B cell (primary cell): ENCODE results near the gene AK9. TPM values are rescaled to one million over a fixed set of nuclear protein-coding genes. Genes with fewer than 3 reads are reported as not detected.

Experiments
- ATAC-seq: fragments of 200-7000 bp; cut with Tn5 transposase; one replicate; pipeline ENCODE4 v1.10.0; 2021; ENCODE audit warnings: low read depth, mild to moderate bottlenecking, moderate number of reproducible peaks, moderate library complexity
- CTCF ChIA-PET: fragments of 350-600 bp; sonication (Branson Sonifier 250); formaldehyde crosslinking; loops from one replicate; lab custom pipeline; 2021; ENCODE audit warnings: antibody characterized with exemption, inconsistent platforms; lab: Charles Lee
- POLR2A ChIA-PET: fragments of 350-600 bp; sonication (Branson Sonifier 250); formaldehyde crosslinking; loops from one replicate; lab custom pipeline; 2021; ENCODE audit warnings: antibody characterized with exemption; lab: Charles Lee
- DNase-seq: peaks from one replicate; pipeline ENCODE4 v3.0.0; 2013
- H2AFZ ChIP-seq: 2 replicates; pipeline ENCODE4 v1.6.1; 2012; ENCODE audit warnings: mild to moderate bottlenecking, low read depth, low read length; ENCODE audit not compliant: insufficient read depth, poor library complexity, severe bottlenecking
- H3K27ac ChIP-seq, 2 donors: 1 replicate in 1 of 2; 2 replicates in 1 of 2; pipeline ENCODE4 v1.5.1; 2012 to 2013; ENCODE audit warnings: low read length in 2 of 2, mild to moderate bottlenecking in 2 of 2, moderate library complexity in 1 of 2
- H3K27me3 ChIP-seq, 4 experiments: fragments of 200-600 bp in 1 of 4; sonication (generic) in 1 of 4; replicated peaks in 1 of 4; 1 replicate in 2 of 4; 2 replicates in 2 of 4; pipeline versions ENCODE4 v1.6.1 to v1.7.0; 2013 to 2016; ENCODE audit warnings: low read length in 3 of 4, mild to moderate bottlenecking in 2 of 4, mixed read lengths in 1 of 4, moderate library complexity in 1 of 4; ENCODE audit not compliant: insufficient read depth in 4 of 4, control insufficient read depth in 3 of 4; ENCODE audit errors: control extremely low read depth in 1 of 4
- H3K36me3 ChIP-seq, 2 experiments: replicated peaks in 1 of 2; 1 replicate in 1 of 2; 2 replicates in 1 of 2; pipeline versions ENCODE4 v1.6.1 to v1.7.1; 2013; ENCODE audit warnings: low read length in 1 of 2; ENCODE audit not compliant: insufficient read depth in 2 of 2, control insufficient read depth in 1 of 2; ENCODE audit errors: control extremely low read depth in 1 of 2, extremely low read depth in 1 of 2
- H3K4me1 ChIP-seq, 2 donors: fragments of 200-600 bp in 1 of 2; sonication (generic) in 1 of 2; 1 replicate in 1 of 2; 2 replicates in 1 of 2; pipeline versions ENCODE4 v1.5.1 to v1.6.1; 2013 to 2017; ENCODE audit warnings: low read length in 2 of 2; ENCODE audit not compliant: control insufficient read depth in 2 of 2, insufficient read depth in 2 of 2
- H3K4me2 ChIP-seq: replicated peaks from 2 replicates; pipeline ENCODE3; 2012; ENCODE audit warnings: mild to moderate bottlenecking, low read depth, low read length; ENCODE audit not compliant: poor library complexity, severe bottlenecking
- H3K4me3 ChIP-seq, 5 experiments: fragments of 200-600 bp in 1 of 5; sonication (generic) in 1 of 5; 1 replicate in 3 of 5; 2 replicates in 2 of 5; pipeline versions ENCODE4 v1.5.1 to v1.7.0; 2011 to 2016; ENCODE audit warnings: low read length in 4 of 5, mild to moderate bottlenecking in 4 of 5, low read depth in 2 of 5, control low read depth in 1 of 5, moderate library complexity in 1 of 5; ENCODE audit not compliant: insufficient read depth in 1 of 5; ENCODE audit errors: control extremely low read depth in 1 of 5, extremely low read depth in 1 of 5
- H3K79me2 ChIP-seq: fragments of 200-600 bp; sonication (generic); one replicate; pipeline ENCODE4 v1.6.0; 2016; ENCODE audit warnings: low read length; ENCODE audit not compliant: control insufficient read depth, insufficient read depth
- H3K9ac ChIP-seq: fragments of 200-600 bp; sonication (generic); 2 replicates; pipeline ENCODE4 v1.6.1; 2017; ENCODE audit warnings: mild to moderate bottlenecking, low read length, moderate library complexity
- H3K9me3 ChIP-seq, 3 donors: one replicate each; pipeline versions ENCODE4 v1.6.1 to v1.7.1; 2013; ENCODE audit warnings: low read length in 2 of 3; ENCODE audit not compliant: control insufficient read depth in 2 of 3, insufficient read depth in 1 of 3; ENCODE audit errors: control extremely low read depth in 1 of 3
- H4K20me1 ChIP-seq: 2 replicates; pipeline ENCODE4 v1.6.0; 2012; ENCODE audit warnings: mild to moderate bottlenecking, low read length; ENCODE audit not compliant: insufficient read depth, control insufficient read depth, poor library complexity, severe bottlenecking
- H3K27ac Mint-ChIP-seq: one replicate; pipeline ENCODE4 v1.8.0; 2021; ENCODE audit warnings: mixed read lengths
- H3K27me3 Mint-ChIP-seq: one replicate; pipeline ENCODE4 v1.8.0; 2021; ENCODE audit warnings: mixed read lengths
- H3K4me1 Mint-ChIP-seq: one replicate; pipeline ENCODE4 v1.8.0; 2021; ENCODE audit warnings: mixed read lengths
- H3K4me3 Mint-ChIP-seq: one replicate; pipeline ENCODE4 v1.8.0; 2021; ENCODE audit warnings: mixed read lengths
- H3K9me3 Mint-ChIP-seq: one replicate; pipeline ENCODE4 v1.8.0; 2022; ENCODE audit warnings: mixed read lengths; ENCODE audit not compliant: insufficient read depth
- CTCF ChIP-seq: fragments of 200-600 bp; IDR thresholded peaks from one replicate; pipeline ENCODE4 v1.8.0; 2022; ENCODE audit warnings: antibody characterized with exemption, mild to moderate bottlenecking
- EZH2 ChIP-seq: IDR thresholded peaks from 2 replicates; pipeline ENCODE4 v1.6.1; 2012; ENCODE audit warnings: borderline replicate concordance, low read depth, mild to moderate bottlenecking, moderate library complexity, low read length; ENCODE audit not compliant: insufficient read depth, poor library complexity, severe bottlenecking
- WGBS: methylation state at CpG from one replicate; pipeline ENCODE4 v1.1.5; 2013; ENCODE audit warnings: missing lambda C conversion rate; ENCODE audit not compliant: insufficient coverage; 5-methylcytosine and 5-hydroxymethylcytosine counted together
- intact Hi-C: fragments of 100-400 bp; cut with micrococcal nuclease; formaldehyde crosslinking; loops from one replicate; pipeline ENCODE4 v1.10.0; 2022
- polyA plus RNA-seq: library from polyadenylated mRNA; depleted of rRNA; stranded (reverse); fragments of >200 nt; gene quantifications from 2 replicates; pipeline ENCODE4 v1.2.3, GENCODE V29; 2012
- total RNA-seq, 2 donors: library from RNA; stranded (reverse); fragments of 120-200 nt in 1 of 2; gene quantifications; 1 replicate in 1 of 2; 2 replicates in 1 of 2; pipeline versions ENCODE4 v1.2.3 to v1.2.4, GENCODE V29; 2013 to 2022

Gene AK9
- total and polyA plus RNA-seq, 2 donors (not counting 1 experiment from before 2014, with no cell fraction given) = 6.4 to 26.5 TPM

- intact Hi-C loops = no loop called here
- H2AFZ ChIP-seq = no peak overlapping the region
- Mint-ChIP-seq H3K27ac (peak overlapping the region; percentile 7), H3K4me1 (peaks cover 46% of the 10 kb centered on the region), H3K9me3 (no peaks in the 10 kb centered on the region), H3K4me3 (no peak overlapping the region), H3K27me3 (no peaks in the 10 kb centered on the region)
- H3K4me2 ChIP-seq = no peak overlapping the region
- 94% methylated on average over 7 of the region's 7 CpGs for WGBS
- no peaks in the 10 kb centered on the region for H3K27me3 ChIP-seq
- ChIA-PET POLR2A (interaction anchor here (1.5 kb wide), 1 partner anchor 10 kb away, joined by 5 read pairs; the partner anchor contains the start of gene MICAL1), CTCF (no interaction called here)
- H3K9ac ChIP-seq = no peak overlapping the region
- no peak for TF ChIP-seq EZH2
- TF ChIP-seq CTCF = no peak
- H3K79me2 ChIP-seq = peaks cover 63% of the 10 kb centered on the region
- peaks cover 0 to 5% of the 10 kb centered on the region in 2 donors for H3K4me1 ChIP-seq
- H3K36me3 ChIP-seq = peaks cover 0 to 87% of the 10 kb centered on the region in 2 experiments
- H3K27ac ChIP-seq = no peak overlapping the region
- DNase-seq (no peak), ATAC-seq (no peak)
- peaks cover 34% of the 10 kb centered on the region for H4K20me1 ChIP-seq
- H3K4me3 ChIP-seq = no peak overlapping the region
- H3K9me3 ChIP-seq = peaks cover 0 to 2% (median 0%) of the 10 kb centered on the region in 3 donors
These were observed 225.2 kb downstream of the AK9 start for GRCh38 chr6:109465772-109466171.

GRCh38 chr6:109461733-109462526 is 229.1 kb downstream of the AK9 start:
- peaks cover 32 to 41% of the 10 kb centered on the region in 2 donors for H3K4me1 ChIP-seq
- H3K27ac Mint-ChIP-seq = peak overlapping the region; percentile 68
- CTCF ChIA-PET = interaction anchor here (1.0 kb wide), 1 partner anchor 11 kb away, joined by 3 read pairs; no protein-coding TSS in a partner anchor
- ATAC-seq (no peak), DNase-seq (peak; percentile 25)
- peaks cover 0 to 49% of the 10 kb centered on the region in 2 experiments for H3K36me3 ChIP-seq
- peaks cover 0 to 2% (median 0%) of the 10 kb centered on the region in 3 donors for H3K9me3 ChIP-seq
- H3K9me3 Mint-ChIP-seq = no peaks in the 10 kb centered on the region
- H3K27me3 Mint-ChIP-seq = no peaks in the 10 kb centered on the region
- no peak overlapping the region for H3K4me2 ChIP-seq
- H3K27ac ChIP-seq = peak overlapping the region in 1 of 2 donors; percentile 71
- H4K20me1 ChIP-seq = peaks cover 5% of the 10 kb centered on the region
- no peak for TF ChIP-seq EZH2
- TF ChIP-seq CTCF = no peak
- H3K9ac ChIP-seq = no peak overlapping the region
- intact Hi-C loops = no loop called here
- WGBS = no CpG with 5 or more reads among the region's 1 CpG
- no peak overlapping the region for H2AFZ ChIP-seq
- H3K4me1 Mint-ChIP-seq = peaks cover 68% of the 10 kb centered on the region
- POLR2A ChIA-PET = no interaction called here
- no peak overlapping the region for H3K4me3 Mint-ChIP-seq
- no peak overlapping the region for H3K4me3 ChIP-seq
- no peaks in the 10 kb centered on the region for H3K27me3 ChIP-seq
- peaks cover 25% of the 10 kb centered on the region for H3K79me2 ChIP-seq
